Right ventricle myocardium superior (tissue), 1 donor: ENCODE measurements around the gene TMEM114. TPM values are rescaled to one million over a fixed set of nuclear protein-coding genes. Genes with fewer than 3 reads are reported as not detected.

Experiments used
- ATAC-seq: fragments of 200-7000 bp; cut with Tn5 transposase; one replicate; pipeline ENCODE4 v1.9.1; 2020; ENCODE audit warnings: mild to moderate bottlenecking; ENCODE audit not compliant: poor library complexity
- DNase-seq: peaks from one replicate; pipeline ENCODE4 v3.0.0-alpha.2; 2020
- intact Hi-C: fragments of 100-400 bp; cut with DNase I; formaldehyde crosslinking; loops from one replicate; pipeline ENCODE4 v1.11.2; 2022
- total RNA-seq: library from RNA; stranded (reverse); fragmentation: NEBNext Ultra II Directional; extraction: Animal tissue kit (Norgen Biotek cat#: 25700); gene quantifications from one replicate; pipeline ENCODE4 v1.2.1, GENCODE V29; 2021
- donor health status: DM: no; HTN: yes; CAD: no; lungs with severe emphysema.

The TMEM114 gene
- total RNA-seq, 1 donor from 2014 or later, result not detected

GRCh38 chr16:8522757-8523156 is 67.6 kb downstream of the TMEM114 start:
- intact Hi-C loops, result no loop called here
- no peak for DNase-seq
- no peak for ATAC-seq

GRCh38 chr16:8519643-8520042 is 70.7 kb downstream of the TMEM114 start:
- intact Hi-C loops, result no loop called here
- ATAC-seq (no peak), DNase-seq (no peak)

Other genes with a start within 250 kb of the TMEM114 start
- 21.0 TPM for gene METTL22, start 31.2 kb upstream of the TMEM114 start, total RNA-seq
- 3.4 TPM for gene ABAT, start 84.1 kb upstream of the TMEM114 start, total RNA-seq
- gene TMEM186, start 207.1 kb upstream of the TMEM114 start, total RNA-seq, result 12.7 TPM
- 14.9 TPM for gene PMM2, start 207.3 kb upstream of the TMEM114 start, total RNA-seq